WTC11 (cell line): Measurements from ENCODE around the gene ZNHIT3.

Experiments used
- ARID4B ChIP-seq: sonication (generic); formaldehyde crosslinking; IDR thresholded peaks from 2 replicates; pipeline ENCODE4 v1.8.0; 2023; ENCODE audit warnings: missing genetic modification reagents, mild to moderate bottlenecking, borderline replicate concordance
- MAX ChIP-seq: sonication (generic); formaldehyde crosslinking; IDR thresholded peaks from 2 replicates; pipeline ENCODE4 v1.8.0; 2022; ENCODE audit warnings: mild to moderate bottlenecking, missing genetic modification reagents
- NR3C1 ChIP-seq: sonication (generic); formaldehyde crosslinking; conservative IDR thresholded peaks from 2 replicates; pipeline ENCODE4 v1.8.1; 2023; ENCODE audit warnings: low read depth, mild to moderate bottlenecking, missing genetic modification reagents
- SMAD4 ChIP-seq: sonication (generic); formaldehyde crosslinking; IDR thresholded peaks from 2 replicates; pipeline ENCODE4 v1.8.0; 2022; ENCODE audit warnings: mild to moderate bottlenecking, missing genetic modification reagents
- USF2 ChIP-seq: sonication (generic); formaldehyde crosslinking; IDR thresholded peaks from 2 replicates; pipeline ENCODE4 v1.8.1; 2023; ENCODE audit warnings: mild to moderate bottlenecking, missing genetic modification reagents, moderate library complexity
- TF ChIP-seq, protein P1 (sequence below): fragments of 200-600 bp; IDR thresholded peaks from 2 replicates; pipeline ENCODE4 v1.8.0; 2022; ENCODE audit warnings: antibody characterized with exemption
- TF ChIP-seq, protein P2 (sequence below): sonication (generic); formaldehyde crosslinking; IDR thresholded peaks from 2 replicates; pipeline ENCODE4 v1.8.1; 2022; ENCODE audit warnings: low read depth, missing genetic modification reagents, borderline replicate concordance

DNA sequence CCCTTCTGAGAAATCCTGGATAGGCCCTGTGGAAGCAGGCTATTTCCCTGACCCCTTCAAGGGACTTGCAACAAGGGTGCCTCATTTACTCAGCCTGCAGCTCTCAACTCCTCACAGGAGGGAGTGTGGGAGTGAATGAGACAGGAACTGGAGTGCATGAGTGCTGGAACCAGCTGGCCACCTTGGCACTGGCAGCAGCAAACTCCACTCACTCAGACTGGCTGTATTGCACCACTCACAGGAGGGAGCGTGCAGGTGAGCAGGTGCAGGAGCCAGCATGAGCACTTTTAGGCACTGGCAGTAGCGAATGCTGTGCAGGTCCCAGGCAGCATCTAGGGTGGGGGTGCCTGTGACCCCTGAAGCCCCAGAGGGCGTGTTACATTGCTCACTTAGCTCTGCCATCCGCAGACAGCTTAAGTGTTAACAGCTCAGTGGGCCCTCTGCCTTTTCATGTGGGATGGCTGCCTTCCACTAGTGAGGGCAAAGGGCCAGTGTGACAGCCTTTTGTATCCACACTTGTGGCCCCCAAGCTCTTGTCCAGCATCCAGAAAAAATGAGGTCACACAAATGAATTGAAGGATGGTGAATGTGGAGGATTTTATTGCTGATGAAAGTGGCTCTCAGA is 11.0 kb upstream of the ZNHIT3 start:
- TF ChIP-seq, protein P1, sequence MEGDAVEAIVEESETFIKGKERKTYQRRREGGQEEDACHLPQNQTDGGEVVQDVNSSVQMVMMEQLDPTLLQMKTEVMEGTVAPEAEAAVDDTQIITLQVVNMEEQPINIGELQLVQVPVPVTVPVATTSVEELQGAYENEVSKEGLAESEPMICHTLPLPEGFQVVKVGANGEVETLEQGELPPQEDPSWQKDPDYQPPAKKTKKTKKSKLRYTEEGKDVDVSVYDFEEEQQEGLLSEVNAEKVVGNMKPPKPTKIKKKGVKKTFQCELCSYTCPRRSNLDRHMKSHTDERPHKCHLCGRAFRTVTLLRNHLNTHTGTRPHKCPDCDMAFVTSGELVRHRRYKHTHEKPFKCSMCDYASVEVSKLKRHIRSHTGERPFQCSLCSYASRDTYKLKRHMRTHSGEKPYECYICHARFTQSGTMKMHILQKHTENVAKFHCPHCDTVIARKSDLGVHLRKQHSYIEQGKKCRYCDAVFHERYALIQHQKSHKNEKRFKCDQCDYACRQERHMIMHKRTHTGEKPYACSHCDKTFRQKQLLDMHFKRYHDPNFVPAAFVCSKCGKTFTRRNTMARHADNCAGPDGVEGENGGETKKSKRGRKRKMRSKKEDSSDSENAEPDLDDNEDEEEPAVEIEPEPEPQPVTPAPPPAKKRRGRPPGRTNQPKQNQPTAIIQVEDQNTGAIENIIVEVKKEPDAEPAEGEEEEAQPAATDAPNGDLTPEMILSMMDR: no peak
- TF ChIP-seq MAX (CRISPR knock-in tag) (no peak), ARID4B (CRISPR knock-in tag) (no peak), SMAD4 (CRISPR knock-in tag) (no peak), USF2 (CRISPR knock-in tag) (no peak), NR3C1 (CRISPR knock-in tag) (no peak)
- TF ChIP-seq, protein P2, sequence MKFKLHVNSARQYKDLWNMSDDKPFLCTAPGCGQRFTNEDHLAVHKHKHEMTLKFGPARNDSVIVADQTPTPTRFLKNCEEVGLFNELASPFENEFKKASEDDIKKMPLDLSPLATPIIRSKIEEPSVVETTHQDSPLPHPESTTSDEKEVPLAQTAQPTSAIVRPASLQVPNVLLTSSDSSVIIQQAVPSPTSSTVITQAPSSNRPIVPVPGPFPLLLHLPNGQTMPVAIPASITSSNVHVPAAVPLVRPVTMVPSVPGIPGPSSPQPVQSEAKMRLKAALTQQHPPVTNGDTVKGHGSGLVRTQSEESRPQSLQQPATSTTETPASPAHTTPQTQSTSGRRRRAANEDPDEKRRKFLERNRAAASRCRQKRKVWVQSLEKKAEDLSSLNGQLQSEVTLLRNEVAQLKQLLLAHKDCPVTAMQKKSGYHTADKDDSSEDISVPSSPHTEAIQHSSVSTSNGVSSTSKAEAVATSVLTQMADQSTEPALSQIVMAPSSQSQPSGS: no peak
